Loucy (cell line): ENCODE results near the gene TMEM231.
"Not testable (repeated sequence)": the region's sequence is repeated elsewhere in the genome, so short reads cannot be mapped to it uniquely, and the experiment has no call there.

ENCODE experiments used
- H2AFZ ChIP-seq: fragments of 200-600 bp; sonication (generic); 2 replicates; pipeline ENCODE4 v1.6.0; 2016; ENCODE audit warnings: antibody characterized with exemption, mild to moderate bottlenecking, low read length, moderate library complexity
- H3F3A ChIP-seq: fragments of 200-600 bp; 2 replicates; pipeline ENCODE4 v1.6.0; 2016; ENCODE audit warnings: antibody characterized with exemption, low read depth, mild to moderate bottlenecking
- H3K27me3 ChIP-seq: fragments of 200-600 bp; sonication (generic); 2 replicates; pipeline ENCODE4 v1.6.1; 2014; ENCODE audit warnings: low read length, mild to moderate bottlenecking; ENCODE audit not compliant: insufficient read depth, poor library complexity, severe bottlenecking
- H3K36me3 ChIP-seq: fragments of 200-600 bp; sonication (generic); 2 replicates; pipeline ENCODE4 v1.6.1; 2016; ENCODE audit warnings: low read length; ENCODE audit not compliant: insufficient read depth
- H3K4me1 ChIP-seq: fragments of 200-600 bp; sonication (generic); 2 replicates; pipeline ENCODE4 v1.5.1; 2014; ENCODE audit warnings: low read length, mild to moderate bottlenecking; ENCODE audit not compliant: insufficient read depth, poor library complexity, severe bottlenecking
- H3K4me2 ChIP-seq: fragments of 200-600 bp; sonication (generic); 2 replicates; pipeline ENCODE4 v1.6.0; 2014; ENCODE audit warnings: antibody characterized with exemption, low read length, low read depth, mild to moderate bottlenecking; ENCODE audit not compliant: poor library complexity, severe bottlenecking
- H3K4me3 ChIP-seq: fragments of 200-600 bp; sonication (generic); 2 replicates; pipeline ENCODE4 v1.5.1; 2014; ENCODE audit warnings: low read length, mild to moderate bottlenecking, mixed read lengths; ENCODE audit not compliant: poor library complexity, severe bottlenecking
- H3K79me2 ChIP-seq: fragments of 200-600 bp; sonication (generic); 2 replicates; pipeline ENCODE4 v1.6.1; 2014; ENCODE audit warnings: low read length; ENCODE audit not compliant: insufficient read depth
- H3K9ac ChIP-seq: fragments of 200-600 bp; sonication (generic); 2 replicates; pipeline ENCODE4 v1.6.0; 2014; ENCODE audit warnings: mild to moderate bottlenecking, low read depth, low read length, moderate library complexity; ENCODE audit not compliant: poor library complexity, severe bottlenecking
- H3K9me2 ChIP-seq: fragments of 200-600 bp; sonication (generic); replicated peaks from 2 replicates; pipeline ENCODE4 v1.6.1; 2016; ENCODE audit warnings: low read depth, low read length, mixed read lengths
- H3K9me3 ChIP-seq: fragments of 200-600 bp; sonication (generic); 2 replicates; pipeline ENCODE4 v1.6.1; 2014; ENCODE audit warnings: mild to moderate bottlenecking, antibody characterized with exemption, low read length, low read depth; ENCODE audit not compliant: insufficient read depth
- H4K20me1 ChIP-seq: fragments of 200-600 bp; sonication (generic); 2 replicates; pipeline ENCODE4 v1.6.0; 2014; ENCODE audit warnings: antibody characterized with exemption, low read length, mild to moderate bottlenecking; ENCODE audit not compliant: insufficient read depth, poor library complexity, severe bottlenecking
- CTCF ChIP-seq: fragments of 200-600 bp; sonication (generic); conservative IDR thresholded peaks from 2 replicates; pipeline ENCODE4 v1.5.1; 2014; ENCODE audit warnings: mild to moderate bottlenecking, antibody characterized with exemption, low read length
- EZH2phosphoT487 ChIP-seq: fragments of 200-600 bp; IDR thresholded peaks from 2 replicates; pipeline ENCODE4 v1.6.1; 2018; ENCODE audit warnings: antibody characterized with exemption, mild to moderate bottlenecking, moderate library complexity, borderline replicate concordance

The TMEM231 gene

GRCh38 chr16:75546293-75546692 lies 9.8 kb downstream of the TMEM231 start:
- Histone ChIP-seq H3K4me2 (no peak overlapping the region), H4K20me1 (no peaks in the 10 kb centered on the region), H3K79me2 (no peaks in the 10 kb centered on the region), H3K9me3 (no peaks in the 10 kb centered on the region), H2AFZ (no peak overlapping the region), H3K4me1 (no peaks in the 10 kb centered on the region), H3K27me3 (no peaks in the 10 kb centered on the region), H3K9me2 (no peaks in the 10 kb centered on the region), H3K36me3 (no peaks in the 10 kb centered on the region), H3F3A (no peaks in the 10 kb centered on the region), H3K9ac (no peak overlapping the region), H3K4me3 (no peak overlapping the region)
- TF ChIP-seq CTCF (no peak), EZH2phosphoT487 (no peak)

GRCh38 chr16:75545879-75546278 lies 10.2 kb downstream of the TMEM231 start:
- not testable (repeated sequence) for H3K4me3 ChIP-seq, H3F3A ChIP-seq, H2AFZ ChIP-seq, H3K4me2 ChIP-seq, H4K20me1 ChIP-seq, H3K4me1 ChIP-seq, H3K9ac ChIP-seq, H3K36me3 ChIP-seq, H3K27me3 ChIP-seq, H3K79me2 ChIP-seq, H3K9me3 ChIP-seq, H3K9me2 ChIP-seq

GRCh38 chr16:75542462-75542861 lies 13.6 kb downstream of the TMEM231 start:
- H3K4me3 ChIP-seq, H4K20me1 ChIP-seq, H3F3A ChIP-seq, H3K4me1 ChIP-seq, H3K79me2 ChIP-seq, H3K9me3 ChIP-seq, H3K9ac ChIP-seq, H2AFZ ChIP-seq, H3K36me3 ChIP-seq, H3K9me2 ChIP-seq, H3K4me2 ChIP-seq, H3K27me3 ChIP-seq: not testable (repeated sequence)

- H3K79me2 ChIP-seq: no peaks in the 10 kb centered on the region
- H3K4me2 ChIP-seq: no peak overlapping the region
- no peaks in the 10 kb centered on the region for H3K4me1 ChIP-seq
- no peaks in the 10 kb centered on the region for H3F3A ChIP-seq
- no peaks in the 10 kb centered on the region for H4K20me1 ChIP-seq
- H3K9ac ChIP-seq: no peak overlapping the region
- H3K9me2 ChIP-seq: no peaks in the 10 kb centered on the region
- no peak overlapping the region for H2AFZ ChIP-seq
- no peaks in the 10 kb centered on the region for H3K36me3 ChIP-seq
- no peak for TF ChIP-seq CTCF
- no peak for TF ChIP-seq EZH2phosphoT487
- H3K27me3 ChIP-seq: no peaks in the 10 kb centered on the region
- H3K4me3 ChIP-seq: no peak overlapping the region
- no peaks in the 10 kb centered on the region for H3K9me3 ChIP-seq
Observed at GRCh38 chr16:75541236-75541635, 14.8 kb downstream of the TMEM231 start.

GRCh38 chr16:75538882-75539565 lies 17.0 kb downstream of the TMEM231 start:
- H3K9me3 ChIP-seq, H3K4me2 ChIP-seq: not testable (repeated sequence)

More at GRCh38 chr16:75538882-75539565, 17.0 kb downstream of the TMEM231 start:
- not testable (repeated sequence) for H4K20me1 ChIP-seq, H2AFZ ChIP-seq, H3K4me1 ChIP-seq, H3K9me2 ChIP-seq, H3K27me3 ChIP-seq, H3F3A ChIP-seq, H3K9ac ChIP-seq, H3K4me3 ChIP-seq, H3K79me2 ChIP-seq, H3K36me3 ChIP-seq
